H1 (cell line): ENCODE data around the gene SOAT2. TPM values are rescaled to one million over a fixed set of nuclear protein-coding genes. Genes with fewer than 3 reads are reported as not detected.

Experiments
- CTCF ChIA-PET: fragments of 300-600 bp; sonication (Branson Sonifier 250); formaldehyde crosslinking; loops from one replicate; lab custom pipeline; 2021; ENCODE audit not compliant: partially characterized antibody; lab: Charles Lee
- POLR2A ChIA-PET: fragments of 300-600 bp; sonication (Branson Sonifier 250); formaldehyde crosslinking; loops from one replicate; lab custom pipeline; 2021; ENCODE audit warnings: inconsistent platforms; ENCODE audit not compliant: partially characterized antibody; lab: Charles Lee
- DNase-seq, 2 experiments: peaks; one replicate each; pipeline versions ENCODE4 v3.0.0 to v3.0.0-alpha.2; 2010 to 2022; ENCODE audit warnings: low spot score in 2 of 2, low read depth in 1 of 2, mixed read lengths in 1 of 2
- FAIRE-seq: peaks from 2 replicates; lab custom pipeline; 2011; peaks lifted over from hg19 to GRCh38; lab: Jason Lieb, UNC
- H2AFZ ChIP-seq: 2 replicates; pipeline ENCODE4 v1.8.1; 2012; ENCODE audit warnings: low read length, inconsistent platforms
- H2AK5ac ChIP-seq: 2 replicates; pipeline ENCODE4 v1.6.1; 2013; ENCODE audit warnings: low read depth, low read length
- H2BK120ac ChIP-seq: replicated peaks from 2 replicates; pipeline ENCODE3; 2013; ENCODE audit warnings: low read depth, low read length, inconsistent platforms
- H2BK12ac ChIP-seq: 2 replicates; pipeline ENCODE4 v1.6.1; 2013; ENCODE audit warnings: low read depth, low read length
- H2BK15ac ChIP-seq: 2 replicates; pipeline ENCODE4 v1.6.1; 2013; ENCODE audit warnings: low read length
- H2BK20ac ChIP-seq: 2 replicates; pipeline ENCODE4 v1.6.1; 2013; ENCODE audit warnings: low read length
- H2BK5ac ChIP-seq: 2 replicates; pipeline ENCODE4 v1.6.1; 2013; ENCODE audit warnings: low read depth, low read length
- H3K14ac ChIP-seq: 2 replicates; pipeline ENCODE4 v1.6.1; 2013; ENCODE audit warnings: inconsistent platforms; ENCODE audit not compliant: insufficient read length
- H3K18ac ChIP-seq: 2 replicates; pipeline ENCODE4 v1.6.1; 2013; ENCODE audit warnings: low read length; ENCODE audit errors: extremely low read depth
- H3K23ac ChIP-seq: 2 replicates; pipeline ENCODE4 v1.6.1; 2013; ENCODE audit warnings: inconsistent platforms; ENCODE audit not compliant: insufficient read length
- H3K23me2 ChIP-seq: 2 replicates; pipeline ENCODE4 v1.6.1; 2013; ENCODE audit warnings: low read depth, low read length
- H3K27ac ChIP-seq: 2 replicates; pipeline ENCODE4 v1.6.1; 2011; ENCODE audit warnings: low read depth, low read length, inconsistent platforms
- H3K27me3 ChIP-seq, 4 experiments: replicated peaks in 1 of 4; 1 replicate in 1 of 4; 2 replicates in 3 of 4; pipeline versions ENCODE4 v1.6.1 to v1.8.1; 2011 to 2013; ENCODE audit warnings: low read length in 3 of 4, mild to moderate bottlenecking in 3 of 4, inconsistent platforms in 2 of 4, mixed read lengths in 2 of 4, moderate library complexity in 1 of 4; ENCODE audit not compliant: control insufficient read depth in 3 of 4, insufficient read depth in 3 of 4; ENCODE audit errors: extremely low read depth in 1 of 4
- H3K36me3 ChIP-seq, 4 experiments: 2 replicates each; pipeline versions ENCODE4 v1.6.1 to v1.8.1; 2011 to 2013; ENCODE audit warnings: mild to moderate bottlenecking in 4 of 4, low read length in 3 of 4, moderate library complexity in 2 of 4, control low read depth in 1 of 4, inconsistent platforms in 1 of 4; ENCODE audit not compliant: insufficient read depth in 4 of 4, control insufficient read depth in 2 of 4
- H3K4ac ChIP-seq: replicated peaks from 2 replicates; pipeline ENCODE3; 2013; ENCODE audit warnings: low read length, low read depth, mixed read lengths, inconsistent platforms; ENCODE audit not compliant: insufficient read length
- H3K4me1 ChIP-seq, 4 experiments: replicated peaks in 1 of 4; 1 replicate in 1 of 4; 2 replicates in 3 of 4; pipeline versions ENCODE4 v1.6.1 to v1.8.1; 2011 to 2013; ENCODE audit warnings: low read length in 3 of 4, inconsistent platforms in 2 of 4, mixed read lengths in 1 of 4; ENCODE audit not compliant: insufficient read depth in 4 of 4, control insufficient read depth in 3 of 4
- H3K4me2 ChIP-seq, 2 experiments: 2 replicates each; pipeline versions ENCODE4 v1.6.1 to v1.8.1; 2011 to 2013; ENCODE audit warnings: low read depth in 2 of 2, low read length in 2 of 2, control low read depth in 1 of 2, inconsistent platforms in 1 of 2, mild to moderate bottlenecking in 1 of 2; ENCODE audit not compliant: insufficient read depth in 1 of 2
- H3K4me3 ChIP-seq, 4 experiments: fragments of 200-600, 300-600 bp in 1 of 4; sonication (generic), shearing (Covaris generic), sonication (Bioruptor Twin) in 1 of 4; 2 replicates each; pipeline versions ENCODE4 v1.5.1 to v1.8.1; 2011 to 2016; ENCODE audit warnings: low read length in 4 of 4, low read depth in 3 of 4, control low read depth in 2 of 4, inconsistent platforms in 2 of 4, mild to moderate bottlenecking in 2 of 4, mixed read lengths in 1 of 4, moderate library complexity in 1 of 4; ENCODE audit not compliant: insufficient read depth in 2 of 4; ENCODE audit errors: extremely low read depth in 1 of 4
- H3K56ac ChIP-seq: replicated peaks from 2 replicates; pipeline ENCODE3; 2013; ENCODE audit warnings: low read depth, mild to moderate bottlenecking, mixed read lengths, low read length, inconsistent platforms; ENCODE audit not compliant: insufficient read length
- H3K79me1 ChIP-seq: 2 replicates; pipeline ENCODE4 v1.6.1; 2013; ENCODE audit warnings: low read depth, low read length, control low read depth
- H3K79me2 ChIP-seq, 2 experiments: 2 replicates each; pipeline versions ENCODE4 v1.6.1 to v1.8.1; 2012 to 2013; ENCODE audit warnings: low read length in 2 of 2, mild to moderate bottlenecking in 2 of 2, inconsistent platforms in 1 of 2; ENCODE audit not compliant: insufficient read depth in 2 of 2, control insufficient read depth in 1 of 2
- H3K9ac ChIP-seq, 4 experiments: replicated peaks in 1 of 4; 1 replicate in 1 of 4; 2 replicates in 3 of 4; pipeline versions ENCODE4 v1.6.1 to v1.8.1; 2011 to 2013; ENCODE audit warnings: low read depth in 3 of 4, low read length in 3 of 4, control low read depth in 2 of 4, mild to moderate bottlenecking in 2 of 4, moderate library complexity in 2 of 4, inconsistent platforms in 1 of 4; ENCODE audit errors: extremely low read depth in 1 of 4
- H3K9me3 ChIP-seq, 2 experiments: 2 replicates each; pipeline versions ENCODE4 v1.6.1 to v1.8.1; 2012 to 2013; ENCODE audit warnings: mild to moderate bottlenecking in 2 of 2, moderate library complexity in 2 of 2, control low read depth in 1 of 2, inconsistent platforms in 1 of 2, low read depth in 1 of 2, low read length in 1 of 2, mixed read lengths in 1 of 2; ENCODE audit not compliant: insufficient read depth in 2 of 2
- H4K20me1 ChIP-seq, 2 experiments: replicated peaks in 1 of 2; 2 replicates each; pipeline versions ENCODE3 to v1.8.1; 2011 to 2013; ENCODE audit warnings: inconsistent platforms in 2 of 2, low read length in 2 of 2, mild to moderate bottlenecking in 1 of 2; ENCODE audit not compliant: insufficient read depth in 2 of 2, control insufficient read depth in 1 of 2
- H4K5ac ChIP-seq: 2 replicates; pipeline ENCODE4 v1.6.1; 2013; ENCODE audit warnings: low read length, low read depth, mixed read lengths, inconsistent platforms; ENCODE audit not compliant: insufficient read length
- H4K8ac ChIP-seq: 2 replicates; pipeline ENCODE4 v1.8.0; 2013; ENCODE audit warnings: mild to moderate bottlenecking, moderate library complexity, low read length, inconsistent platforms; ENCODE audit not compliant: insufficient read depth; ENCODE audit errors: extremely low read depth
- H4K91ac ChIP-seq: replicated peaks from 2 replicates; pipeline ENCODE3; 2013; ENCODE audit warnings: low read length, mixed read lengths, inconsistent platforms; ENCODE audit not compliant: insufficient read length
- POLR2A ChIP-seq, 2 experiments: IDR thresholded peaks; 1 replicate in 1 of 2; 2 replicates in 1 of 2; pipeline ENCODE4 v1.6.1; 2011; ENCODE audit warnings: low read depth in 2 of 2, low read length in 2 of 2, mild to moderate bottlenecking in 2 of 2; ENCODE audit errors: control extremely low read depth in 1 of 2
- WGBS, 2 experiments: shearing (Covaris generic) in 1 of 2; methylation state at CpG; one replicate each; pipeline versions ENCODE4 v1.1.6 to v1.1.7; 2013 to 2015; ENCODE audit warnings: low lambda C conversion rate in 2 of 2, mixed read lengths in 2 of 2, inconsistent platforms in 1 of 2, low coverage in 1 of 2, missing lambda C conversion rate in 1 of 2; ENCODE audit not compliant: insufficient replicate concordance in 2 of 2, insufficient coverage in 1 of 2, insufficient read length in 1 of 2; ENCODE audit errors: extremely low coverage in 1 of 2, missing lambda C conversion rate in 1 of 2; 5-methylcytosine and 5-hydroxymethylcytosine counted together
- polyA plus RNA-seq, 7 experiments: library from polyadenylated mRNA; depleted of rRNA in 3 of 7; stranded (reverse) in 5 of 7; unstranded in 2 of 7; fragments of >200 nt in 5 of 7; fragments of 200-250 nt in 2 of 7; gene quantifications; 1 replicate in 5 of 7; 2 replicates in 1 of 7; 4 replicates in 1 of 7; pipeline versions ENCODE4 v1.2.1 to v1.2.3, GENCODE V29; 2011 to 2013; ENCODE audit warnings: missing spikeins in 2 of 7, mixed read lengths in 2 of 7
- total RNA-seq: library from RNA; stranded (reverse); fragmentation: NEBNext Ultra II Directional; extraction: Animal tissue kit (Norgen Biotek cat#: 25700); gene quantifications from 2 replicates; pipeline ENCODE4 v1.2.1, GENCODE V29; 2021

Gene SOAT2
- total and polyA plus RNA-seq, 2 of the 8 experiments (the other 6 are each of a cell fraction or from before 2014, with no cell fraction given) = 0.08 TPM; not detected in 1

DNA sequence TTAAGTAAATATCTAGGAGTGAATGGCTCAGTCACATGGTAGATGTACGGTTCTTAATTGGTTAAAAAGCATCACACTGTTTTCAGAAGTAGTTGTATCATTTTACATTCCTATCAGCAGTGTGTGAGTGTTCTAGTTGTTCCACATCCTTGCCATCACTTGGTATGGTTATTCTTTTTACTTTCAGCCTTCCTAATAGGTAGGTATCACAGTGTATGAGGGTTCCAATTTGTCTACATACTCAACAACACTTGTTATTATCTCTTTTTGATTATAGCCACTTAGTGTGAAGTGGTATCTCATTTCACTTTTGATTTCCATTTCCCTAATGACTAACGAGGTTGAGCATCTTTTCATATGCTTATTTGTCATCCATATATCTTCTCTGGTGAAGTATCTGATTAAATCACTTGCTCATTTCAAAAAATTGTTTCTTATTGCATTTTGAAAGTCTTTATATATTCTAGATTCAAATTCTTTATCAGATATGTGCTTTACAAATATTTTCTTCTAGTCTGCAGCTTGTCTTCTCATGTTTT is 20.6 kb upstream of the SOAT2 start:
- Histone ChIP-seq H3K18ac (no peak overlapping the region), H3K36me3 (no peaks in the 10 kb centered on the region), H4K91ac (no peak overlapping the region), H2BK20ac (no peak overlapping the region), H3K79me1 (no peaks in the 10 kb centered on the region), H3K9ac (no peak overlapping the region), H2AK5ac (no peak overlapping the region), H3K9me3 (no peaks in the 10 kb centered on the region), H3K4ac (no peak overlapping the region), H3K79me2 (no peaks in the 10 kb centered on the region), H3K27me3 (peaks cover 0 to 6% (median 3%) of the 10 kb centered on the region in 4 experiments; a peak in 4 of 7 replicates), H3K23me2 (peaks cover 10% of the 10 kb centered on the region; the same call in 1 of the 2 replicates), H2BK5ac (no peak overlapping the region), H4K8ac (no peak overlapping the region), H3K4me1 (peaks cover 0 to 3% (median 2%) of the 10 kb centered on the region in 4 experiments; a peak in 3 of 7 replicates), H2BK12ac (no peak overlapping the region), H3K4me2 (no peak overlapping the region), H2BK120ac (no peak overlapping the region), H4K5ac (no peak overlapping the region), H2AFZ (no peak overlapping the region), H3K56ac (no peak overlapping the region), H3K27ac (no peak overlapping the region), H2BK15ac (no peak overlapping the region), H3K23ac (no peak overlapping the region), H3K14ac (no peak overlapping the region), H4K20me1 (no peaks in the 10 kb centered on the region), H3K4me3 (no peak overlapping the region)
- ChIA-PET CTCF (interaction anchor here (19.0 kb wide), 1 partner anchor 17 kb away, joined by 240 read pairs; no protein-coding TSS in a partner anchor), POLR2A (interaction anchor here (1.2 kb wide), 1 partner anchor 34 kb away, joined by 3 read pairs; no protein-coding TSS in a partner anchor)
- 79% methylated on average over 2 of the region's 2 CpGs; no CpG with 5 or more reads in 1 of the 2 experiments for WGBS, 2 experiments
- DNase-seq (no peak), FAIRE-seq (no peak)
- no peak for TF ChIP-seq POLR2A (IDR thresholded peaks at IDR 0.05; ENCODE audit: control extremely low read depth in 1 of 2, low read depth in 2 of 2, low read length in 2 of 2)
